Measurements from ENCODE around the gene TRAF3. TPM values are rescaled to one million over a fixed set of nuclear protein-coding genes. Genes with fewer than 3 reads are reported as not detected.

The TRAF3 gene
- total RNA-seq, 2 donors from 2014 or later: 14.5 to 28.7 TPM

DNA sequence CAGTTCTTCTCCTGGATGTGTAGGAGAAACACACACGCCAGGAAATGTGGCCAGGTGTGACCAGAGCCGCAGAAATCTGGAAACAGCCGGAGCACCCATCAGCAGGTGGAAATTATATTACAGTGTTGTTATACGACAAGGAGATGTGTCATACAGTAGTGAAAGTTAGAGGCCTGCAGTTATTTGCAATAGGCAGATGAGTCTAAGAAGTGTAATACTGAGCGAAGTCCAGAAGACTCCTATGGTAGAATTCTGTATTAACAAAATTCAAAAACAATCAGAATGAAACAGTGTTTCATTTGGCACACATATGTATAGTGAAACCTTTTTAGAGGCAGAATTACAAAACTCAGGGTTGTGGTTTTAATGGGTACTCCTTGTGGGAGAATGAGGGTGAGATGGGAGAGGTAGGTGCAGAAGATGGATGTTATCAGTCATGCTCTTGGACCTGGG is 105.9 kb downstream of the TRAF3 start:
- TF ChIP-seq, protein P1, sequence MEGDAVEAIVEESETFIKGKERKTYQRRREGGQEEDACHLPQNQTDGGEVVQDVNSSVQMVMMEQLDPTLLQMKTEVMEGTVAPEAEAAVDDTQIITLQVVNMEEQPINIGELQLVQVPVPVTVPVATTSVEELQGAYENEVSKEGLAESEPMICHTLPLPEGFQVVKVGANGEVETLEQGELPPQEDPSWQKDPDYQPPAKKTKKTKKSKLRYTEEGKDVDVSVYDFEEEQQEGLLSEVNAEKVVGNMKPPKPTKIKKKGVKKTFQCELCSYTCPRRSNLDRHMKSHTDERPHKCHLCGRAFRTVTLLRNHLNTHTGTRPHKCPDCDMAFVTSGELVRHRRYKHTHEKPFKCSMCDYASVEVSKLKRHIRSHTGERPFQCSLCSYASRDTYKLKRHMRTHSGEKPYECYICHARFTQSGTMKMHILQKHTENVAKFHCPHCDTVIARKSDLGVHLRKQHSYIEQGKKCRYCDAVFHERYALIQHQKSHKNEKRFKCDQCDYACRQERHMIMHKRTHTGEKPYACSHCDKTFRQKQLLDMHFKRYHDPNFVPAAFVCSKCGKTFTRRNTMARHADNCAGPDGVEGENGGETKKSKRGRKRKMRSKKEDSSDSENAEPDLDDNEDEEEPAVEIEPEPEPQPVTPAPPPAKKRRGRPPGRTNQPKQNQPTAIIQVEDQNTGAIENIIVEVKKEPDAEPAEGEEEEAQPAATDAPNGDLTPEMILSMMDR (IDR thresholded peaks at IDR 0.05): no peak
- H3K4me1 ChIP-seq (ENCODE audit: control insufficient read depth in 1 of 2, low read depth in 2 of 2): no peaks in the 10 kb centered on the region
- H3K4me3 ChIP-seq: no peak overlapping the region
- ATAC-seq (ENCODE audit: insufficient number of reproducible peaks, low FRiP score, low read depth): no peak
- H3K9me3 ChIP-seq: no peaks in the 10 kb centered on the region
- H3K27me3 ChIP-seq (replicated peaks; ENCODE audit: insufficient read depth): no peaks in the 10 kb centered on the region
- no peaks in the 10 kb centered on the region for H3K36me3 ChIP-seq
- H3K27ac ChIP-seq: no peak overlapping the region
- DNase-seq (ENCODE audit: low spot score): no peak

DNA sequence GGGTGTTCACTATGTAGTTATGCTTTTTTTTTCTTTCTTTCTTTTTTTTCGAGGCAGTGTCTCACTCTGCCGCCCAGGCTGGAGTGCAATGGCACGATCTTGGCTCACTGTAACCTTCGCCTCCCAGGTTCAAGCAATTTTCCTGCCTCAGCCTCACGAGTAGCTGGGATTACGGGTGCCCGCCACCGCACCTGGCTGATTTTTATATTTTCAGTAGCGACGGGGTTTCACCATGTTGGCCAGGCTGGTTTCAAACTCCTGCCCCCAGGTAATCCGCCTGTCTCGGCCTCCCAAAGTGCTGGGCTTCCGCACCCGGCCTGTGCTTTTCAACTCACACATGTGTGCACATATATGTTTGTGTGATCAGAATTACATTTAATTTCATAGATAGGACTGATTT is 106.3 kb downstream of the TRAF3 start:
- H3K9me3 ChIP-seq: no peaks in the 10 kb centered on the region
- H3K27me3 ChIP-seq (replicated peaks; ENCODE audit: insufficient read depth): no peaks in the 10 kb centered on the region
- H3K4me1 ChIP-seq (ENCODE audit: control insufficient read depth in 1 of 2, low read depth in 2 of 2): no peaks in the 10 kb centered on the region
- no peaks in the 10 kb centered on the region for H3K36me3 ChIP-seq
- H3K27ac ChIP-seq: no peak overlapping the region
- DNase-seq (ENCODE audit: low spot score) (no peak), ATAC-seq (ENCODE audit: insufficient number of reproducible peaks, low FRiP score, low read depth) (no peak)
- no peak overlapping the region for H3K4me3 ChIP-seq
- TF ChIP-seq, protein P1 (IDR thresholded peaks at IDR 0.05): no peak

DNA sequence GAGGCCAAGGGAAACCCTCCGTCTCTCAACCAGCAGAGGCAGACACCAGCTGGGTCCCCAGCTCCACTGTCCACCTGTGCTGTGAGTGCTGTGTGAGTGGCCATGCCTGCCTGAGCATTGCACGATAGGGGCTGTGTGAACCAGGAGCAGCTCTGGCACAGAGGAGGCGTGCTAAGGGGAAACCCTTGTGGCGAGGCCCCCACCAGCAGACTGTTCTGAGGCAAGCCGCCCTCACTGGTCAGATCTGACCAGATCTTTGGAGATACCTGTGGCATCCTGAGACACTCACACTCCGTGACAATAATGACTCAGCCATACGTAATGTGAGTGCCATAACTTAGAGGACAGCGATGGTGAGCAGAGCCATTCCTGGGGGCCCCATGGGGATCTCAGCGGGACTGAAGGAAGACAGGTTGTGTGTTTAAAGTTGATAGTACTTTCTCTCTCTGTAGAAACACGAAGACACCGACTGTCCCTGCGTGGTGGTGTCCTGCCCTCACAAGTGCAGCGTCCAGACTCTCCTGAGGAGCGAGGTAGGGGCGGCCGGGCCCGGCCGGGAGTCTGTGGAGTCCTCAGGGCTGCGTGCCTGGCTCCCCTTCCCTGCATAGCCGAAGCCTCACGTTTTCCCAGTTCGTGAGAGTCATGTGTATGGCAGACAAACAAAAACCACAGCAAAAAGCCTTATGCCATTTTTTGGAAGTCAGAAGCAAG is 108.6 kb downstream of the TRAF3 start:
- DNase-seq (ENCODE audit: low spot score): no peak
- ATAC-seq (ENCODE audit: insufficient number of reproducible peaks, low FRiP score, low read depth): no peak
- H3K27me3 ChIP-seq (replicated peaks; ENCODE audit: insufficient read depth): no peaks in the 10 kb centered on the region
- H3K4me1 ChIP-seq (ENCODE audit: control insufficient read depth in 1 of 2, low read depth in 2 of 2): no peaks in the 10 kb centered on the region
- TF ChIP-seq, protein P1 (IDR thresholded peaks at IDR 0.05): no peak
- H3K4me3 ChIP-seq: no peak overlapping the region
- H3K27ac ChIP-seq: no peak overlapping the region
- no peaks in the 10 kb centered on the region for H3K9me3 ChIP-seq
- no peaks in the 10 kb centered on the region for H3K36me3 ChIP-seq

DNA sequence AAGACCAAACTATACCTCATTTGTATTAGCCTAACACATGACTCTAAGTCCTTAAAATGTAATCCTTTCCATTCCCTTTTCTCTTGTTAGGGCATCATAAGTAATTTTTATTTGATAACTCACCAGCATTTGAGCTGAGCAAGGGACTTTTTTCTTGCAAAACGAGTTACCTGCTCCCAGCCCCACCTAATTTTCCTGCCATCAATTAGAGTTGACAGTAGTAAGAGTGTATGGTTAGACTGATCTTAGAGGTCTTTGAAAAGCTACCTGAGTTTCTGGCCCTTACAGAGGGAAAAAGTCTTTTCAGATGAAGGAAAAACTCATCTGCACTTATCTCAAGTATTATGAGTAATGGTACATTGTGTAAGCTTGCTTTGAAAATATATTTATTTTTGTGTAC is 111.5 kb downstream of the TRAF3 start:
- no peaks in the 10 kb centered on the region for H3K36me3 ChIP-seq
- no peaks in the 10 kb centered on the region for H3K27me3 ChIP-seq (replicated peaks; ENCODE audit: insufficient read depth)
- ATAC-seq (ENCODE audit: insufficient number of reproducible peaks, low FRiP score, low read depth) (no peak), DNase-seq (ENCODE audit: low spot score) (no peak)
- TF ChIP-seq, protein P1 (IDR thresholded peaks at IDR 0.05): no peak
- H3K4me1 ChIP-seq (ENCODE audit: control insufficient read depth in 1 of 2, low read depth in 2 of 2): no peaks in the 10 kb centered on the region
- no peak overlapping the region for H3K4me3 ChIP-seq
- H3K9me3 ChIP-seq: no peaks in the 10 kb centered on the region
- no peak overlapping the region for H3K27ac ChIP-seq

DNA sequence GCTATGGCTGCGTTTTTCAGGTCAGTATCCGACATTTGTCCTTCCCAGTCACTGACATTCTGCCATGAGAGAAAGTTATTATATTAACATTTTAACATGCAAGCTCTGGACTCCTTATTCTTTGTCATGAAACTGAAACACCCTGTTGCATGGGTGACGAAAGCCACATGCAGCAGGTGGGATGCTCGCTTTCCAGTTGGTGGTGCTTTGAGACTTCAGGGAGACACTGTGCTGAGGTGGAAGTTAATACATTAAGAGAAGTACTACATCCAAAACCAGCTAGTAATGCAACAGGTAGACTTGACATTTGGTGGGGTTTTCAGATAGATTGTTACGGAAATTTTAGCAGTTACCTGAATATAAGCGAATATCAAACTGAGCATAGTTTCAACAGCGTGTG is 112.4 kb downstream of the TRAF3 start:
- Histone ChIP-seq H3K27me3 (replicated peaks; ENCODE audit: insufficient read depth) (no peaks in the 10 kb centered on the region), H3K27ac (no peak overlapping the region), H3K9me3 (no peaks in the 10 kb centered on the region), H3K36me3 (no peaks in the 10 kb centered on the region), H3K4me1 (ENCODE audit: control insufficient read depth in 1 of 2, low read depth in 2 of 2) (no peaks in the 10 kb centered on the region), H3K4me3 (no peak overlapping the region)
- no peak for ATAC-seq (ENCODE audit: insufficient number of reproducible peaks, low FRiP score, low read depth)
- TF ChIP-seq, protein P1 (IDR thresholded peaks at IDR 0.05): no peak
- DNase-seq (ENCODE audit: low spot score): no peak
